ENCODE results near the gene CANT1. TPM values are rescaled to one million over a fixed set of nuclear protein-coding genes. Genes with fewer than 3 reads are reported as not detected.

Gene CANT1
- total and polyA plus RNA-seq, 2 of the 13 experiments (the other 11 are each of a cell fraction or from before 2014, with no cell fraction given): 34.1 to 42.1 TPM

DNA sequence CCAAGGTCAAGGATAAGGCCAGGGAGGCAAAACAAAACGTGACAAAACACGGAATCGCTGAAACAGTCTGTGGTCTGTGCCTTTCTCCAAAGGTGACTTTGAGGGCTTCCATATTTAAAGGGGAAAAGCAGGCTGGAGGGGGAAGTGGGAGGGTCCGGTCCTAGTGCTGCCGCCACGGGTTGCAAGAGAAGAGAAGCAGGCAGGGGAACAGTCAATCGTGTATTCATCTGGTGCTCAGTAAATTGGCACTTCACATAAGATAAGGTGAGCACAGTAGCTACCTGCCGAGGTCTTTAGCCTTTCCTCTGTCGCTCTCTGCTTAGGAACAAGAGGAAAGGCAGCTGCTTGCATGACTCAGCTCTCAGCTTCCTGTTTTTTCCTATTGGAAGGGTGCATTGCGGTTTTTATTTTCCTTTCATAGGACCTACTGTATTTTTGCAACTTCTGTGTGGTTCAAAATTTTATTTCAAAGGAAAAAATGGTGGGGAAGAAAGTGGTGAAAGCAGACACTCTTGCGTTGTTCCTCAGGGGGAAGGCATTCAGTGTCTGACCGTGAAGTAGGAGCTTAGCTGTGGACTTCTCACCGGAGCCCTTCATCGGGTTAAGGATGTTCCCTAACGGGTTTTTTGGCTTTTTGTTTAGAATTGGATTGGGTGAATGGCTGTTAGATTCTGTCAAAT lies 22.8 kb downstream of the CANT1 start (continued):
- TF ChIP-seq HMGXB4 (CRISPR knock-in tag; IDR thresholded peaks at IDR 0.05; ENCODE audit: borderline replicate concordance in 1 of 2, low read depth in 1 of 2): 0 out of 4 replicates have a peak, but pooled peaks of 1 of the 2 experiments have one; percentile 44

DNA sequence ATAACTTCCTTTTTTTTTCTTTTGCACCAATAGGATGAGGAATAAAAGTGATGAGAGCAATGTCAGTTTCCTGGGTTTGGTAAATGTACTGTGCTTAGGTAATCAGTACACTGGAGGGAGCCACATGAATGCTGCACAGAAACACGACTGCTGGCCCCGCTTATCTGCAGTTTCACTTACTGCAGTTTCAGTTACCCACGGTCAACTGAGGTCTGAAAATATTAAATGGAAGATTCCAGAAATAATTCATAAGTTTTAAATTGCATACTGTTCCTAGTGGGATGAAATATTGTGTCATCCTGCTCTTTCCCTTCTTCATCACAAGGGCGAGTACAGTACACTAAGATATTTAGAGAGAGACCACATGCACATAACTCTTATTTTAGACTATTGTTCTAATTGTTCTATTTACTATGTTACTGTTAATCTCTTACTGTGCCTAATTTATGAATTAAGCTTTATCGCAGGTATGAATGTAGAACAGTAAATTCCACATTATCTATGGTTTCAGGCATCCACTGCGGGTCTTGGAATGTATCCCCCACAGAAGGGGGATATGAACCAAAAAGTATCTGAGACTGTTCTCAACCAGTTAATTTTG lies 23.4 kb downstream of the CANT1 start:
- Histone ChIP-seq H3K4me2 (ENCODE audit: low read depth, low read length) (peak overlapping the region; percentile 77), H3K4me3 (replicated peaks in 1 of 3; ENCODE audit: insufficient read depth in 1 of 3, low read depth in 2 of 3, low read length in 3 of 3) (peak overlapping the region; percentile 46 to 61 (median 57)), H3K36me3 (replicated peaks in 1 of 2; ENCODE audit: control insufficient read depth in 1 of 2, insufficient read depth in 2 of 2, low read length in 2 of 2) (peaks cover 0 to 4% of the 10 kb centered on the region in 2 experiments; a peak in 2 of 5 replicates), H4K20me1 (ENCODE audit: insufficient read depth, low read length) (no peaks in the 10 kb centered on the region), H3K79me2 (ENCODE audit: insufficient read depth, low read length) (no peaks in the 10 kb centered on the region), H3K27me3 (ENCODE audit: control insufficient read depth in 1 of 2, insufficient read depth in 2 of 2, low read length in 2 of 2) (no peaks in the 10 kb centered on the region), H3K9me3 (ENCODE audit: low read length) (no peaks in the 10 kb centered on the region), H3K27ac (ENCODE audit: extremely low read length, insufficient read depth, low read length) (peak overlapping the region; percentile 19), H3K9ac (ENCODE audit: insufficient read depth, low read depth, low read length) (peak overlapping the region; percentile 50; the same call in 1 of the 2 replicates), H2AFZ (ENCODE audit: low read length) (peak overlapping the region; percentile 24), H3K4me1 (ENCODE audit: insufficient read depth, low read length) (peaks cover 32% of the 10 kb centered on the region)
- 31% methylated on average over 6 of the region's 6 CpGs for WGBS (ENCODE audit: low lambda C conversion rate)
- FAIRE-seq (peak; percentile 82), DNase-seq (ENCODE audit: low spot score) (peak; percentile 43), ATAC-seq (peak; percentile 82)
- no TSS peak for BruUV-seq (replicated peaks)
- ChIA-PET CTCF (ENCODE audit: low intra/inter-chr PET ratio, low total read pairs) (interaction anchor here (1.4 kb wide), 1 partner anchor 56 kb away, joined by 5 read pairs; no protein-coding TSS in a partner anchor), POLR2A (interaction anchor here (1.1 to 1.9 kb wide), 2 partner anchors 24 to 41 kb away, joined by 4 to 11 read pairs; partner anchors contain the start of gene CANT1)
- in situ Hi-C loops (cut with HindIII; ENCODE audit: extremely low pct_ligation_motif_present, low pct_unique_long_range_greater_than_20kb): no loop called here
- intact Hi-C loops (cut with micrococcal nuclease; ENCODE audit: unreplicated experiment): loop anchor here (5.0 kb wide), 1 partner anchor 41 kb away; no protein-coding TSS in a partner anchor
- TF ChIP-seq ZSCAN9 (CRISPR knock-in tag; IDR thresholded peaks at IDR 0.05; ENCODE audit: borderline replicate concordance) (peak; percentile 12; the same call in 1 of the 2 replicates), HMG20A (CRISPR knock-in tag; IDR thresholded peaks at IDR 0.05; ENCODE audit: borderline replicate concordance) (0 out of 2 replicates have a peak, but pooled peaks have one; percentile 22), ZNF331 (CRISPR knock-in tag; IDR thresholded peaks at IDR 0.05) (no peak), ZNF556 (CRISPR knock-in tag; IDR thresholded peaks at IDR 0.05; ENCODE audit: borderline replicate concordance) (peak; percentile 40; the same call in 1 of the 2 replicates), DMAP1 (CRISPR knock-in tag; IDR thresholded peaks at IDR 0.05) (0 out of 2 replicates have a peak, but pooled peaks have one; percentile 3), CTCF (CRISPR knock-in tag; IDR thresholded peaks at IDR 0.05) (peak; percentile 67), KAT7 (CRISPR knock-in tag; IDR thresholded peaks at IDR 0.05; ENCODE audit: borderline replicate concordance) (peak; percentile 80; the same call in 1 of the 2 replicates), ZNF792 (CRISPR knock-in tag; IDR thresholded peaks at IDR 0.05) (0 out of 2 replicates have a peak, but pooled peaks have one; percentile 18), STAG1 (CRISPR knock-in tag; IDR thresholded peaks at IDR 0.05) (peak; percentile 65), ZNF282 (IDR thresholded peaks at IDR 0.05; ENCODE audit: partially characterized antibody) (no peak)
- TF ChIP-seq, protein P1, sequence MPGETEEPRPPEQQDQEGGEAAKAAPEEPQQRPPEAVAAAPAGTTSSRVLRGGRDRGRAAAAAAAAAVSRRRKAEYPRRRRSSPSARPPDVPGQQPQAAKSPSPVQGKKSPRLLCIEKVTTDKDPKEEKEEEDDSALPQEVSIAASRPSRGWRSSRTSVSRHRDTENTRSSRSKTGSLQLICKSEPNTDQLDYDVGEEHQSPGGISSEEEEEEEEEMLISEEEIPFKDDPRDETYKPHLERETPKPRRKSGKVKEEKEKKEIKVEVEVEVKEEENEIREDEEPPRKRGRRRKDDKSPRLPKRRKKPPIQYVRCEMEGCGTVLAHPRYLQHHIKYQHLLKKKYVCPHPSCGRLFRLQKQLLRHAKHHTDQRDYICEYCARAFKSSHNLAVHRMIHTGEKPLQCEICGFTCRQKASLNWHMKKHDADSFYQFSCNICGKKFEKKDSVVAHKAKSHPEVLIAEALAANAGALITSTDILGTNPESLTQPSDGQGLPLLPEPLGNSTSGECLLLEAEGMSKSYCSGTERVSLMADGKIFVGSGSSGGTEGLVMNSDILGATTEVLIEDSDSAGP (CRISPR knock-in tag; IDR thresholded peaks at IDR 0.05; ENCODE audit: borderline replicate concordance): no peak
- TF ChIP-seq, protein P2, sequence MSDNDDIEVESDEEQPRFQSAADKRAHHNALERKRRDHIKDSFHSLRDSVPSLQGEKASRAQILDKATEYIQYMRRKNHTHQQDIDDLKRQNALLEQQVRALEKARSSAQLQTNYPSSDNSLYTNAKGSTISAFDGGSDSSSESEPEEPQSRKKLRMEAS (IDR thresholded peaks at IDR 0.05): peak; percentile 32; the same call in 1 of the 2 replicates
- TF ChIP-seq, protein P3, sequence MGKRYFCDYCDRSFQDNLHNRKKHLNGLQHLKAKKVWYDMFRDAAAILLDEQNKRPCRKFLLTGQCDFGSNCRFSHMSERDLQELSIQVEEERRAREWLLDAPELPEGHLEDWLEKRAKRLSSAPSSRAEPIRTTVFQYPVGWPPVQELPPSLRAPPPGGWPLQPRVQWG (CRISPR knock-in tag; IDR thresholded peaks at IDR 0.05; ENCODE audit: borderline replicate concordance, low read depth): no peak
